ENCODE data around the gene FLYWCH1.

FLYWCH1 gene

GRCh38 chr16:2950773-2951172 lies 39.0 kb downstream of the FLYWCH1 start:
- no peak for DNase-seq (ENCODE audit: low read depth, low spot score)

GRCh38 chr16:2952679-2953078 lies 40.9 kb downstream of the FLYWCH1 start:
- DNase-seq (ENCODE audit: low read depth, low spot score): no peak

GRCh38 chr16:2953706-2954627 lies 42.2 kb downstream of the FLYWCH1 start:
- no peak for DNase-seq (ENCODE audit: low read depth, low spot score)

- no peak for DNase-seq (ENCODE audit: low read depth, low spot score)
Observed at GRCh38 chr16:2954656-2955381, 43.1 kb downstream of the FLYWCH1 start.

- no peak for DNase-seq (ENCODE audit: low read depth, low spot score)
Observed at GRCh38 chr16:2955438-2955778, 43.7 kb downstream of the FLYWCH1 start.

- DNase-seq (ENCODE audit: low read depth, low spot score): no peak
Observed at GRCh38 chr16:2955779-2956578, 44.2 kb downstream of the FLYWCH1 start.

- DNase-seq (ENCODE audit: low read depth, low spot score): no peak
Observed at GRCh38 chr16:2956579-2956956, 44.8 kb downstream of the FLYWCH1 start.

- DNase-seq (ENCODE audit: low read depth, low spot score): no peak
Observed at GRCh38 chr16:2959206-2959605, 47.5 kb downstream of the FLYWCH1 start.

GRCh38 chr16:2960183-2961010 lies 48.7 kb downstream of the FLYWCH1 start:
- no peak for DNase-seq (ENCODE audit: low read depth, low spot score)

- no peak for DNase-seq (ENCODE audit: low read depth, low spot score)
Observed at GRCh38 chr16:2962334-2963073, 50.8 kb downstream of the FLYWCH1 start.

- no peak for DNase-seq (ENCODE audit: low read depth, low spot score)
Observed at GRCh38 chr16:2963074-2963722, 51.5 kb downstream of the FLYWCH1 start.

GRCh38 chr16:2963723-2964474 lies 52.2 kb downstream of the FLYWCH1 start, which contains the start of gene KREMEN2:
Gene KREMEN2, plus strand, starts transcription at chr16:2964275. Its CDS starts 246 bp downstream, at chr16:2964521.
- no peak for DNase-seq (ENCODE audit: low read depth, low spot score)

GRCh38 chr16:2964475-2965336 lies 53.0 kb downstream of the FLYWCH1 start:
- no peak for DNase-seq (ENCODE audit: low read depth, low spot score)

GRCh38 chr16:2966043-2966807 lies 54.5 kb downstream of the FLYWCH1 start:
- DNase-seq (ENCODE audit: low read depth, low spot score): no peak

GRCh38 chr16:2966808-2967191 lies 55.1 kb downstream of the FLYWCH1 start:
- no peak for DNase-seq (ENCODE audit: low read depth, low spot score)

- no peak for DNase-seq (ENCODE audit: low read depth, low spot score)
Observed at GRCh38 chr16:2967211-2967631, 55.5 kb downstream of the FLYWCH1 start.

- DNase-seq (ENCODE audit: low read depth, low spot score): no peak
Observed at GRCh38 chr16:2967721-2968161, 56.0 kb downstream of the FLYWCH1 start.
